HCT116 (cell line): Measurements from ENCODE around the gene CELF2. TPM values are rescaled to one million over a fixed set of nuclear protein-coding genes. Genes with fewer than 3 reads are reported as not detected.

Experiments
- ATAC-seq: fragments of 200-7000 bp; cut with Tn5 transposase; 2 replicates; pipeline ENCODE4 v1.9.1; 2020; ENCODE audit warnings: mild to moderate bottlenecking, moderate library complexity
- BruUV-seq: library from RNA; stranded (reverse); fragments of 400-500 nt; replicated peaks from 2 replicates; lab custom pipeline; 2021; lab: Mats Ljungman, UMichigan
- CTCF ChIA-PET: fragments of 300-600 bp; sonication (Branson Sonifier 250); formaldehyde crosslinking; loops from one replicate; lab custom pipeline; 2021; ENCODE audit warnings: antibody characterized with exemption; lab: Charles Lee
- POLR2A ChIA-PET: fragments of 300-600, 350-600 bp; sonication (Branson Sonifier 250); formaldehyde crosslinking; loops from one replicate; lab custom pipeline; 2021; ENCODE audit warnings: antibody characterized with exemption; lab: Charles Lee
- RAD21 ChIA-PET, 2 experiments: fragments of 300-600 bp; sonication (Branson Sonifier 250); formaldehyde crosslinking; loops; one replicate each; lab custom pipeline; 2023; ENCODE audit warnings: low total read pairs in 2 of 2; ENCODE audit not compliant: uncharacterized antibody in 2 of 2, unreplicated experiment in 2 of 2, low non-redundant PET in 1 of 2; lab: Charles Lee
- DNase-seq: peaks from one replicate; pipeline ENCODE4 v3.0.0-alpha.2; 2010; ENCODE audit warnings: low read depth, low spot score
- H2AFZ ChIP-seq: fragments of 200-600 bp; shearing (Covaris generic), sonication (generic); 2 replicates; pipeline ENCODE4 v1.6.1; 2017; ENCODE audit warnings: low read depth, mixed run types, mixed read lengths, antibody characterized with exemption, low read length; ENCODE audit not compliant: poor library complexity, severe bottlenecking
- H3K27ac ChIP-seq: 2 replicates; pipeline ENCODE4 v1.5.1; 2012; ENCODE audit warnings: low read depth, low read length
- H3K27me3 ChIP-seq: fragments of 200-600 bp; sonication (generic); 2 replicates; pipeline ENCODE4 v1.6.1; 2016; ENCODE audit warnings: mixed run types, low read length, mixed read lengths; ENCODE audit not compliant: insufficient read depth
- H3K36me3 ChIP-seq, 2 experiments: fragments of 200-500 bp in 1 of 2; fragments of 200-600 bp in 1 of 2; sonication (Bioruptor generic) in 1 of 2; sonication (generic) in 1 of 2; 2 replicates each; pipeline versions ENCODE4 v1.5.1 to v1.6.1; 2014 to 2016; ENCODE audit warnings: low read length in 2 of 2, inconsistent platforms in 1 of 2, mixed read lengths in 1 of 2, mixed run types in 1 of 2; ENCODE audit not compliant: insufficient read depth in 2 of 2, control insufficient read depth in 1 of 2
- H3K4me1 ChIP-seq, 2 experiments: fragments of 200-600 bp in 1 of 2; sonication (generic) in 1 of 2; 2 replicates each; pipeline versions ENCODE4 v1.5.1 to v1.6.1; 2012 to 2017; ENCODE audit warnings: low read length in 2 of 2, inconsistent platforms in 1 of 2, mild to moderate bottlenecking in 1 of 2, mixed read lengths in 1 of 2, mixed run types in 1 of 2, moderate library complexity in 1 of 2; ENCODE audit not compliant: insufficient read depth in 2 of 2, control insufficient read depth in 1 of 2
- H3K4me2 ChIP-seq: fragments of 200-600 bp; sonication (generic); 2 replicates; pipeline ENCODE4 v1.6.1; 2017; ENCODE audit warnings: mixed run types, low read length, mixed read lengths
- H3K4me3 ChIP-seq, 2 experiments: fragments of 200-600 bp in 1 of 2; sonication (generic) in 1 of 2; replicated peaks in 1 of 2; 2 replicates each; pipeline ENCODE4 v1.5.1; 2011 to 2016; ENCODE audit warnings: low read length in 2 of 2, control low read depth in 1 of 2, low read depth in 1 of 2, mild to moderate bottlenecking in 1 of 2, mixed read lengths in 1 of 2, mixed run types in 1 of 2
- H3K79me2 ChIP-seq: fragments of 200-600 bp; sonication (generic); 2 replicates; pipeline ENCODE4 v1.6.1; 2017; ENCODE audit warnings: mild to moderate bottlenecking, mixed run types, low read length, moderate library complexity, mixed read lengths; ENCODE audit not compliant: insufficient read depth
- H3K9ac ChIP-seq: fragments of 200-600 bp; sonication (generic); 2 replicates; pipeline ENCODE4 v1.6.1; 2016; ENCODE audit warnings: low read length, mixed read lengths
- H3K9me2 ChIP-seq: fragments of 200-600 bp; sonication (generic), shearing (Covaris generic); 2 replicates; pipeline ENCODE4 v1.6.1; 2017; ENCODE audit warnings: mixed run types, mild to moderate bottlenecking, moderate library complexity; ENCODE audit not compliant: insufficient read depth
- H3K9me3 ChIP-seq, 2 experiments: fragments of 200-500 bp in 1 of 2; fragments of 200-600 bp in 1 of 2; sonication (Bioruptor generic) in 1 of 2; sonication (generic) in 1 of 2; 2 replicates each; pipeline ENCODE4 v1.6.1; 2014 to 2017; ENCODE audit warnings: low read length in 2 of 2, mixed read lengths in 2 of 2, inconsistent platforms in 1 of 2, low read depth in 1 of 2, mild to moderate bottlenecking in 1 of 2, mixed run types in 1 of 2, moderate library complexity in 1 of 2; ENCODE audit not compliant: control insufficient read depth in 1 of 2, insufficient read depth in 1 of 2
- H4K20me1 ChIP-seq: fragments of 200-600 bp; sonication (generic), shearing (Covaris generic); 2 replicates; pipeline ENCODE4 v1.6.1; 2017; ENCODE audit warnings: mixed run types, mild to moderate bottlenecking, moderate library complexity; ENCODE audit not compliant: insufficient read depth
- ATF3 ChIP-seq: IDR thresholded peaks from 2 replicates; pipeline ENCODE4 v1.6.1; 2012
- CEBPB ChIP-seq: IDR thresholded peaks from 2 replicates; pipeline ENCODE4 v1.6.1; 2012; ENCODE audit warnings: low read depth
- CTCF ChIP-seq, 3 experiments: fragments of 200-600 bp in 1 of 3; sonication (generic) in 1 of 3; IDR thresholded peaks in 2 of 3; conservative IDR thresholded peaks in 1 of 3; 2 replicates each; pipeline ENCODE4 v1.5.1; 2012 to 2017; ENCODE audit warnings: low read depth in 2 of 3, low read length in 2 of 3, antibody characterized with exemption in 1 of 3, borderline replicate concordance in 1 of 3, control low read depth in 1 of 3, mild to moderate bottlenecking in 1 of 3, mixed read lengths in 1 of 3, mixed run types in 1 of 3, moderate library complexity in 1 of 3; ENCODE audit not compliant: insufficient read depth in 1 of 3
- EGR1 ChIP-seq: IDR thresholded peaks from 2 replicates; pipeline ENCODE4 v1.6.1; 2012; ENCODE audit warnings: low read depth
- EZH2 ChIP-seq: fragments of 200-600 bp; sonication (generic); IDR thresholded peaks from 2 replicates; pipeline ENCODE4 v1.6.1; 2017; ENCODE audit warnings: antibody characterized with exemption, mixed run types
- EZH2phosphoT487 ChIP-seq: fragments of 200-600 bp; IDR thresholded peaks from 2 replicates; pipeline ENCODE4 v1.6.1; 2018; ENCODE audit warnings: antibody characterized with exemption, borderline replicate concordance
- JUND ChIP-seq: IDR thresholded peaks from 2 replicates; pipeline ENCODE4 v1.6.1; 2012
- POLR2A ChIP-seq: IDR thresholded peaks from 2 replicates; pipeline ENCODE4 v1.7.0; 2011; ENCODE audit warnings: borderline replicate concordance; ENCODE audit not compliant: insufficient read depth, insufficient read length; ENCODE audit errors: extremely low read depth
- POLR2AphosphoS5 ChIP-seq: IDR thresholded peaks from 2 replicates; pipeline ENCODE4 v1.6.1; 2011; ENCODE audit warnings: mild to moderate bottlenecking, low read depth, low read length, moderate library complexity
- SRF ChIP-seq: IDR thresholded peaks from 2 replicates; pipeline ENCODE4 v1.6.1; 2012; ENCODE audit warnings: low read depth
- YY1 ChIP-seq: IDR thresholded peaks from 2 replicates; pipeline ENCODE4 v1.6.1; 2011; ENCODE audit warnings: low read length, low read depth, moderate library complexity, mild to moderate bottlenecking; ENCODE audit not compliant: insufficient replicate concordance; ENCODE audit errors: extremely low read depth
- ZBTB33 ChIP-seq: IDR thresholded peaks from 2 replicates; pipeline ENCODE4 v1.6.1; 2011; ENCODE audit warnings: mild to moderate bottlenecking, low read length, moderate library complexity; ENCODE audit not compliant: insufficient replicate concordance; ENCODE audit errors: extremely low read depth
- ZFX ChIP-seq: fragments of 450-650 bp; IDR thresholded peaks from 2 replicates; pipeline ENCODE4 v1.6.1; 2017
- ZNF274 ChIP-seq: fragments of 200-500 bp; sonication (Bioruptor generic); IDR thresholded peaks from 2 replicates; pipeline ENCODE4 v1.6.1; 2014; ENCODE audit warnings: mild to moderate bottlenecking, low read depth, low read length, inconsistent platforms
- intact Hi-C: fragments of 100-400 bp; cut with micrococcal nuclease; formaldehyde crosslinking; loops from 2 replicates; pipeline ENCODE4 v1.10.0; 2022
- total RNA-seq: library from RNA; stranded (reverse); gene quantifications from one replicate; pipeline ENCODE4 v1.2.1, GENCODE V29; 2021; ENCODE audit not compliant: unreplicated experiment

The CELF2 gene
- total RNA-seq, 1 experiment from 2014 or later = 0.66 TPM

- no peak overlapping the region for H3K4me3 ChIP-seq
- no peaks in the 10 kb centered on the region for H3K9me2 ChIP-seq
- no peaks in the 10 kb centered on the region for H3K4me1 ChIP-seq
- no peaks in the 10 kb centered on the region for H3K27me3 ChIP-seq
- H2AFZ ChIP-seq = no peak overlapping the region
- TF ChIP-seq YY1 = no peak
- TF ChIP-seq SRF = no peak
- TF ChIP-seq EZH2 = no peak
- TF ChIP-seq ATF3 = no peak
- TF ChIP-seq JUND = no peak
- TF ChIP-seq ZFX = no peak
- TF ChIP-seq EZH2phosphoT487 = no peak
- no peak for TF ChIP-seq POLR2AphosphoS5
- ATAC-seq (no peak), DNase-seq (no peak)
- H3K27ac ChIP-seq = no peak overlapping the region
- CTCF ChIA-PET = no interaction called here
- intact Hi-C loops = loop anchor here (2.0 kb wide), 1 partner anchor 61 kb away; no protein-coding TSS in a partner anchor
- H4K20me1 ChIP-seq = no peaks in the 10 kb centered on the region
- H3K4me2 ChIP-seq = no peak overlapping the region
- BruUV-seq = no TSS peak
- RAD21 ChIA-PET = no interaction called here
- no peaks in the 10 kb centered on the region for H3K9me3 ChIP-seq
- no peak overlapping the region for H3K9ac ChIP-seq
- no peaks in the 10 kb centered on the region for H3K36me3 ChIP-seq
- H3K79me2 ChIP-seq = no peaks in the 10 kb centered on the region
- POLR2A ChIA-PET = no interaction called here
Measured at GRCh38 chr10:11223507-11224140, 206.0 kb downstream of the CELF2 start.

DNA sequence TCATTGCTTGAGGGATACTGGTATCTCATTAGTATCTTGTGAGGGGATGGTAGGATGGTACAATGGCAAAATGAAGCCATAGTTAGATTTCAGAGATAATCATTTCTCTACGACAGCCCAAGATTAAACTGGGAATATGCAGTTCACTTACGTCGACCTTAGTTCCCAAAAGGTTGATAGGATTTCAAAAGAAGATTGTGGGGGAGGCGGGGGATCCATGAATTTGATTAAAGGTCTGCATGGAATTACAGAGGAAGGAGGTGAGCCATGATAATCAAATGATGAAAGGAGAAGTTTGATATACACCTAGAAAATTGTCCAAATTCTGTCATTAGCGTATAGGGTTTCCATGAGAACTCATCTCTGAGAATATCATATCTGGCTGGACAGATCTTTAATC lies 206.6 kb downstream of the CELF2 start:
- BruUV-seq = no TSS peak
- no peak overlapping the region for H3K27ac ChIP-seq
- CTCF ChIA-PET = no interaction called here
- H3K4me3 ChIP-seq = no peak overlapping the region
- H4K20me1 ChIP-seq = no peaks in the 10 kb centered on the region
- POLR2A ChIA-PET = no interaction called here
- intact Hi-C loops = no loop called here
- H3K27me3 ChIP-seq = no peaks in the 10 kb centered on the region
- no peak overlapping the region for H3K9ac ChIP-seq
- H3K36me3 ChIP-seq = no peaks in the 10 kb centered on the region
- TF ChIP-seq ZNF274 = no peak
- TF ChIP-seq CTCF (IDR thresholded peaks at IDR 0.05 in 2 of 3, conservative IDR thresholded peaks at IDR 0.05 in 1 of 3; ENCODE audit: borderline replicate concordance in 1 of 3, insufficient read depth in 1 of 3, low read depth in 2 of 3, low read length in 2 of 3) = no peak
- TF ChIP-seq CEBPB = no peak
- TF ChIP-seq EGR1 = no peak
- no peak for TF ChIP-seq ZBTB33
- no peak for TF ChIP-seq SRF
- no peak for TF ChIP-seq POLR2A
- TF ChIP-seq, all 23 proteins: peak for 0
- ATAC-seq = no peak
- RAD21 ChIA-PET = no interaction called here
- Histone ChIP-seq H3K79me2 (no peaks in the 10 kb centered on the region), H3K9me2 (no peaks in the 10 kb centered on the region), H3K9me3 (no peaks in the 10 kb centered on the region), H3K4me1 (no peaks in the 10 kb centered on the region), H2AFZ (no peak overlapping the region), H3K4me2 (no peak overlapping the region)
- no peak for DNase-seq
